HepG2 (cell line): ENCODE results near the gene PDILT. TPM values are rescaled to one million over a fixed set of nuclear protein-coding genes. Genes with fewer than 3 reads are reported as not detected.

Source experiments
- ATAC-seq: fragments of 200-7000 bp; cut with Tn5 transposase; 3 replicates; pipeline ENCODE4 v1.9.1; 2020; ENCODE audit warnings: mild to moderate bottlenecking, moderate library complexity
- BruUV-seq: library from RNA; stranded (reverse); fragments of 400-500 nt; replicated peaks from 2 replicates; lab custom pipeline; 2021; lab: Mats Ljungman, UMichigan
- CTCF ChIA-PET: fragments of 300-600 bp; formaldehyde crosslinking; extraction: SDS; loops from one replicate; lab custom pipeline; 2021; ENCODE audit warnings: low total read pairs, inconsistent platforms, low intra/inter-chr PET ratio; lab: Yijun Ruan, JAX
- POLR2A ChIA-PET: fragments of 350-600 bp; sonication (Branson Sonifier 250); formaldehyde crosslinking; loops from one replicate; lab custom pipeline; 2020; ENCODE audit warnings: antibody characterized with exemption, inconsistent platforms; lab: Yijun Ruan, JAX
- DNase-seq: peaks from one replicate; pipeline ENCODE4 v3.0.0-alpha.2; 2015; ENCODE audit warnings: low spot score
- FAIRE-seq: peaks from 3 replicates; lab custom pipeline; 2011; peaks lifted over from hg19 to GRCh38; lab: Jason Lieb, UNC
- H2AFZ ChIP-seq: one replicate; pipeline ENCODE4 v1.6.1; 2011; ENCODE audit warnings: low read length, inconsistent platforms
- H3K27ac ChIP-seq: fragments of 300-600 bp; 3 replicates; pipeline ENCODE4 v1.8.0; 2011; ENCODE audit warnings: mixed run types, mild to moderate bottlenecking, mixed read lengths, low read length, inconsistent platforms; ENCODE audit not compliant: insufficient read depth; ENCODE audit errors: extremely low read length
- H3K27me3 ChIP-seq, 2 experiments: fragments of 200-600 bp in 1 of 2; 2 replicates in 1 of 2; 3 replicates in 1 of 2; pipeline versions ENCODE4 v1.6.0 to v1.8.0; 2011; ENCODE audit warnings: low read length in 2 of 2, mild to moderate bottlenecking in 2 of 2, moderate library complexity in 2 of 2, inconsistent platforms in 1 of 2; ENCODE audit not compliant: insufficient read depth in 2 of 2, control insufficient read depth in 1 of 2
- H3K36me3 ChIP-seq, 2 experiments: fragments of 200-600 bp in 1 of 2; replicated peaks in 1 of 2; 2 replicates in 1 of 2; 3 replicates in 1 of 2; pipeline versions ENCODE4 v1.5.1 to v1.8.0; 2011; ENCODE audit warnings: low read length in 2 of 2, inconsistent platforms in 1 of 2; ENCODE audit not compliant: insufficient read depth in 2 of 2, control insufficient read depth in 1 of 2
- H3K4me1 ChIP-seq: 2 replicates; pipeline ENCODE4 v1.5.1; 2012; ENCODE audit warnings: low read length, inconsistent platforms; ENCODE audit not compliant: insufficient read depth
- H3K4me2 ChIP-seq: 2 replicates; pipeline ENCODE4 v1.6.0; 2011; ENCODE audit warnings: low read depth, low read length, inconsistent platforms
- H3K4me3 ChIP-seq, 3 experiments: fragments of 200-600 bp in 1 of 3; sonication (generic), shearing (Covaris generic) in 1 of 3; replicated peaks in 1 of 3; 2 replicates each; pipeline ENCODE4 v1.5.1; 2011 to 2016; ENCODE audit warnings: low read length in 3 of 3, inconsistent platforms in 2 of 3, low read depth in 2 of 3, mild to moderate bottlenecking in 2 of 3, control low read depth in 1 of 3, mixed read lengths in 1 of 3; ENCODE audit not compliant: insufficient read depth in 1 of 3
- H3K79me2 ChIP-seq: one replicate; pipeline ENCODE4 v1.6.1; 2011; ENCODE audit warnings: low read length, inconsistent platforms; ENCODE audit not compliant: insufficient read depth
- H3K9ac ChIP-seq: 2 replicates; pipeline ENCODE4 v1.6.0; 2011; ENCODE audit warnings: mild to moderate bottlenecking, low read depth, low read length, inconsistent platforms; ENCODE audit not compliant: insufficient read depth
- H3K9me3 ChIP-seq: 2 replicates; pipeline ENCODE4 v1.5.1; 2012; ENCODE audit warnings: mild to moderate bottlenecking, low read length
- H4K20me1 ChIP-seq: 2 replicates; pipeline ENCODE4 v1.6.0; 2011; ENCODE audit warnings: inconsistent platforms, mild to moderate bottlenecking, low read length, moderate library complexity; ENCODE audit not compliant: insufficient read depth
- CREB3 ChIP-seq: sonication (generic); formaldehyde crosslinking; IDR thresholded peaks from 2 replicates; pipeline ENCODE4 v1.5.0; 2020; ENCODE audit warnings: missing genetic modification reagents
- EZH2 ChIP-seq: conservative IDR thresholded peaks from 2 replicates; pipeline ENCODE4 v1.6.1; 2012; ENCODE audit warnings: mild to moderate bottlenecking, low read depth, low read length, moderate library complexity
- FOXK1 ChIP-seq: sonication (generic); formaldehyde crosslinking; IDR thresholded peaks from 2 replicates; pipeline ENCODE4 v1.4.0; 2020; ENCODE audit warnings: low read depth, missing genetic modification reagents, borderline replicate concordance
- FOXP4 ChIP-seq: sonication (generic); formaldehyde crosslinking; IDR thresholded peaks from 2 replicates; pipeline ENCODE4 v1.4.0; 2020; ENCODE audit warnings: missing genetic modification reagents
- MAF1 ChIP-seq: sonication (generic); formaldehyde crosslinking; IDR thresholded peaks from 2 replicates; pipeline ENCODE4 v1.5.0; 2020; ENCODE audit warnings: missing genetic modification reagents, borderline replicate concordance
- MYC ChIP-seq: sonication (generic); formaldehyde crosslinking; IDR thresholded peaks from 2 replicates; pipeline ENCODE4 v1.9.0; 2021; ENCODE audit warnings: missing genetic modification reagents, borderline replicate concordance
- ZBTB43 ChIP-seq: sonication (generic); formaldehyde crosslinking; conservative IDR thresholded peaks from 2 replicates; pipeline ENCODE4 v1.4.0; 2020; ENCODE audit warnings: missing genetic modification reagents
- ZFP36L2 ChIP-seq: sonication (generic); formaldehyde crosslinking; IDR thresholded peaks from 2 replicates; pipeline ENCODE4 v1.4.0; 2020; ENCODE audit warnings: missing genetic modification reagents
- ZGPAT ChIP-seq: IDR thresholded peaks from 2 replicates; pipeline ENCODE4 v1.6.1; 2016; ENCODE audit warnings: mild to moderate bottlenecking
- WGBS: methylation state at CpG from one replicate; pipeline ENCODE4 v1.1.6; 2017; ENCODE audit warnings: low lambda C conversion rate; 5-methylcytosine and 5-hydroxymethylcytosine counted together
- in situ Hi-C: cut with HindIII; loops from 2 replicates; pipeline ENCODE4 v1.10.0; 2017; ENCODE audit warnings: low pct_unique_long_range_greater_than_20kb; ENCODE audit not compliant: extremely low pct_ligation_motif_present
- intact Hi-C: fragments of 100-400 bp; cut with micrococcal nuclease; formaldehyde crosslinking; loops from one replicate; pipeline ENCODE4 v1.10.0; 2022; ENCODE audit not compliant: unreplicated experiment
- polyA plus RNA-seq, 8 experiments: library from polyadenylated mRNA; depleted of rRNA in 3 of 8; stranded (reverse) in 7 of 8; unstranded in 1 of 8; fragments of >200 nt; fragmentation: Illumina TruSeq in 4 of 8; extraction: Trizol in 4 of 8; gene quantifications; 2 replicates each; pipeline versions ENCODE4 v1.2.1 to v1.2.3, GENCODE V29; 2011 to 2016; ENCODE audit warnings: low read depth in 4 of 8, missing spikeins in 1 of 8, mixed read lengths in 1 of 8; ENCODE audit not compliant: insufficient read depth in 1 of 8
- total RNA-seq, 5 experiments: library from RNA; depleted of rRNA; stranded (reverse); fragments of >200 nt; fragmentation: Illumina TruSeq; extraction: Trizol; gene quantifications; 2 replicates each; pipeline ENCODE4 v1.2.3, GENCODE V29; 2016; ENCODE audit warnings: low read depth in 1 of 5

The PDILT gene
- total and polyA plus RNA-seq, 2 of the 13 experiments (the other 11 are each of a cell fraction or from before 2014, with no cell fraction given), result not detected

- POLR2A ChIA-PET, result interaction anchor here (1.0 kb wide), 1 partner anchor 9 kb away, joined by 4 read pairs; the partner anchor contains the start of gene ACSM5
- H3K4me2 ChIP-seq, result peak overlapping the region; percentile 50
- peak overlapping the region; percentile 3 for H3K27ac ChIP-seq
- no peak overlapping the region for H3K9ac ChIP-seq
- BruUV-seq, result no TSS peak
- CTCF ChIA-PET, result no interaction called here
- ATAC-seq (no peak), FAIRE-seq (peak; percentile 58), DNase-seq (no peak)
- no peaks in the 10 kb centered on the region for H3K36me3 ChIP-seq
- H2AFZ ChIP-seq, result peak overlapping the region; percentile 48
- in situ Hi-C loops (no loop called here), intact Hi-C loops (loop anchor here (10.0 kb wide), 1 partner anchor 144 kb away; no protein-coding TSS in a partner anchor)
- H3K4me1 ChIP-seq, result peaks cover 79% of the 10 kb centered on the region
- H3K79me2 ChIP-seq, result no peaks in the 10 kb centered on the region
- no peak overlapping the region for H3K4me3 ChIP-seq
- H4K20me1 ChIP-seq, result no peaks in the 10 kb centered on the region
- 0 out of 5 replicates have a peak, but pooled peaks cover 0 to 2% of the 10 kb centered on the region in 2 experiments for H3K27me3 ChIP-seq
- WGBS, result 20% methylated on average over 2 of the region's 2 CpGs
- no peaks in the 10 kb centered on the region for H3K9me3 ChIP-seq
- no peak for TF ChIP-seq EZH2
- no peak for TF ChIP-seq FOXP4 (CRISPR knock-in tag)
- 0 out of 2 replicates have a peak, but pooled peaks have one; percentile 13 for TF ChIP-seq ZGPAT
- no peak for TF ChIP-seq MYC
- no peak for TF ChIP-seq ZFP36L2
- no peak for TF ChIP-seq FOXK1 (CRISPR knock-in tag)
- TF ChIP-seq ZBTB43, result no peak
- TF ChIP-seq CREB3 (CRISPR knock-in tag), result no peak
- 0 out of 2 replicates have a peak, but pooled peaks have one; percentile 21 for TF ChIP-seq MAF1 (CRISPR knock-in tag)
Observed at GRCh38 chr16:20401066-20401465, 3.5 kb downstream of the PDILT start.
